B cell (primary cell): ENCODE data around the gene KIF3C. TPM values are rescaled to one million over a fixed set of nuclear protein-coding genes. Genes with fewer than 3 reads are reported as not detected.

ENCODE experiments used
- ATAC-seq: fragments of 200-7000 bp; cut with Tn5 transposase; one replicate; pipeline ENCODE4 v1.10.0; 2021; ENCODE audit warnings: low read depth, mild to moderate bottlenecking, moderate number of reproducible peaks, moderate library complexity
- CTCF ChIA-PET: fragments of 350-600 bp; sonication (Branson Sonifier 250); formaldehyde crosslinking; loops from one replicate; lab custom pipeline; 2021; ENCODE audit warnings: antibody characterized with exemption, inconsistent platforms; lab: Charles Lee
- POLR2A ChIA-PET: fragments of 350-600 bp; sonication (Branson Sonifier 250); formaldehyde crosslinking; loops from one replicate; lab custom pipeline; 2021; ENCODE audit warnings: antibody characterized with exemption; lab: Charles Lee
- DNase-seq: peaks from one replicate; pipeline ENCODE4 v3.0.0; 2013
- H2AFZ ChIP-seq: 2 replicates; pipeline ENCODE4 v1.6.1; 2012; ENCODE audit warnings: mild to moderate bottlenecking, low read depth, low read length; ENCODE audit not compliant: insufficient read depth, poor library complexity, severe bottlenecking
- H3K27ac ChIP-seq, 2 donors: 1 replicate in 1 of 2; 2 replicates in 1 of 2; pipeline ENCODE4 v1.5.1; 2012 to 2013; ENCODE audit warnings: low read length in 2 of 2, mild to moderate bottlenecking in 2 of 2, moderate library complexity in 1 of 2
- H3K27me3 ChIP-seq, 4 experiments: fragments of 200-600 bp in 1 of 4; sonication (generic) in 1 of 4; replicated peaks in 1 of 4; 1 replicate in 2 of 4; 2 replicates in 2 of 4; pipeline versions ENCODE4 v1.6.1 to v1.7.0; 2013 to 2016; ENCODE audit warnings: low read length in 3 of 4, mild to moderate bottlenecking in 2 of 4, mixed read lengths in 1 of 4, moderate library complexity in 1 of 4; ENCODE audit not compliant: insufficient read depth in 4 of 4, control insufficient read depth in 3 of 4; ENCODE audit errors: control extremely low read depth in 1 of 4
- H3K36me3 ChIP-seq, 2 experiments: replicated peaks in 1 of 2; 1 replicate in 1 of 2; 2 replicates in 1 of 2; pipeline versions ENCODE4 v1.6.1 to v1.7.1; 2013; ENCODE audit warnings: low read length in 1 of 2; ENCODE audit not compliant: insufficient read depth in 2 of 2, control insufficient read depth in 1 of 2; ENCODE audit errors: control extremely low read depth in 1 of 2, extremely low read depth in 1 of 2
- H3K4me1 ChIP-seq, 2 donors: fragments of 200-600 bp in 1 of 2; sonication (generic) in 1 of 2; 1 replicate in 1 of 2; 2 replicates in 1 of 2; pipeline versions ENCODE4 v1.5.1 to v1.6.1; 2013 to 2017; ENCODE audit warnings: low read length in 2 of 2; ENCODE audit not compliant: control insufficient read depth in 2 of 2, insufficient read depth in 2 of 2
- H3K4me2 ChIP-seq: replicated peaks from 2 replicates; pipeline ENCODE3; 2012; ENCODE audit warnings: mild to moderate bottlenecking, low read depth, low read length; ENCODE audit not compliant: poor library complexity, severe bottlenecking
- H3K4me3 ChIP-seq, 5 experiments: fragments of 200-600 bp in 1 of 5; sonication (generic) in 1 of 5; 1 replicate in 3 of 5; 2 replicates in 2 of 5; pipeline versions ENCODE4 v1.5.1 to v1.7.0; 2011 to 2016; ENCODE audit warnings: low read length in 4 of 5, mild to moderate bottlenecking in 4 of 5, low read depth in 2 of 5, control low read depth in 1 of 5, moderate library complexity in 1 of 5; ENCODE audit not compliant: insufficient read depth in 1 of 5; ENCODE audit errors: control extremely low read depth in 1 of 5, extremely low read depth in 1 of 5
- H3K79me2 ChIP-seq: fragments of 200-600 bp; sonication (generic); one replicate; pipeline ENCODE4 v1.6.0; 2016; ENCODE audit warnings: low read length; ENCODE audit not compliant: control insufficient read depth, insufficient read depth
- H3K9ac ChIP-seq: fragments of 200-600 bp; sonication (generic); 2 replicates; pipeline ENCODE4 v1.6.1; 2017; ENCODE audit warnings: mild to moderate bottlenecking, low read length, moderate library complexity
- H3K9me3 ChIP-seq, 3 donors: one replicate each; pipeline versions ENCODE4 v1.6.1 to v1.7.1; 2013; ENCODE audit warnings: low read length in 2 of 3; ENCODE audit not compliant: control insufficient read depth in 2 of 3, insufficient read depth in 1 of 3; ENCODE audit errors: control extremely low read depth in 1 of 3
- H4K20me1 ChIP-seq: 2 replicates; pipeline ENCODE4 v1.6.0; 2012; ENCODE audit warnings: mild to moderate bottlenecking, low read length; ENCODE audit not compliant: insufficient read depth, control insufficient read depth, poor library complexity, severe bottlenecking
- H3K27ac Mint-ChIP-seq: one replicate; pipeline ENCODE4 v1.8.0; 2021; ENCODE audit warnings: mixed read lengths
- H3K27me3 Mint-ChIP-seq: one replicate; pipeline ENCODE4 v1.8.0; 2021; ENCODE audit warnings: mixed read lengths
- H3K4me1 Mint-ChIP-seq: one replicate; pipeline ENCODE4 v1.8.0; 2021; ENCODE audit warnings: mixed read lengths
- H3K4me3 Mint-ChIP-seq: one replicate; pipeline ENCODE4 v1.8.0; 2021; ENCODE audit warnings: mixed read lengths
- H3K9me3 Mint-ChIP-seq: one replicate; pipeline ENCODE4 v1.8.0; 2022; ENCODE audit warnings: mixed read lengths; ENCODE audit not compliant: insufficient read depth
- CTCF ChIP-seq: fragments of 200-600 bp; IDR thresholded peaks from one replicate; pipeline ENCODE4 v1.8.0; 2022; ENCODE audit warnings: antibody characterized with exemption, mild to moderate bottlenecking
- EZH2 ChIP-seq: IDR thresholded peaks from 2 replicates; pipeline ENCODE4 v1.6.1; 2012; ENCODE audit warnings: borderline replicate concordance, low read depth, mild to moderate bottlenecking, moderate library complexity, low read length; ENCODE audit not compliant: insufficient read depth, poor library complexity, severe bottlenecking
- WGBS: methylation state at CpG from one replicate; pipeline ENCODE4 v1.1.5; 2013; ENCODE audit warnings: missing lambda C conversion rate; ENCODE audit not compliant: insufficient coverage; 5-methylcytosine and 5-hydroxymethylcytosine counted together
- intact Hi-C: fragments of 100-400 bp; cut with micrococcal nuclease; formaldehyde crosslinking; loops from one replicate; pipeline ENCODE4 v1.10.0; 2022
- polyA plus RNA-seq: library from polyadenylated mRNA; depleted of rRNA; stranded (reverse); fragments of >200 nt; gene quantifications from 2 replicates; pipeline ENCODE4 v1.2.3, GENCODE V29; 2012
- total RNA-seq, 2 donors: library from RNA; stranded (reverse); fragments of 120-200 nt in 1 of 2; gene quantifications; 1 replicate in 1 of 2; 2 replicates in 1 of 2; pipeline versions ENCODE4 v1.2.3 to v1.2.4, GENCODE V29; 2013 to 2022

KIF3C gene
- total and polyA plus RNA-seq, 2 donors (not counting 1 experiment from before 2014, with no cell fraction given): 0.84 to 4.0 TPM

- Histone ChIP-seq H3K4me2 (no peak overlapping the region), H3K27ac (no peak overlapping the region), H3K27me3 (no peaks in the 10 kb centered on the region), H3K79me2 (no peaks in the 10 kb centered on the region), H3K4me3 (no peak overlapping the region), H3K9me3 (no peaks in the 10 kb centered on the region), H3K9ac (no peak overlapping the region), H2AFZ (no peak overlapping the region), H3K36me3 (no peaks in the 10 kb centered on the region), H4K20me1 (no peaks in the 10 kb centered on the region), H3K4me1 (peaks cover 10 to 14% of the 10 kb centered on the region in 2 donors)
- intact Hi-C loops: no loop called here
- Mint-ChIP-seq H3K9me3 (no peaks in the 10 kb centered on the region), H3K4me3 (no peak overlapping the region), H3K27me3 (no peaks in the 10 kb centered on the region), H3K4me1 (peaks cover 8% of the 10 kb centered on the region), H3K27ac (no peak overlapping the region)
- TF ChIP-seq CTCF (no peak), EZH2 (no peak)
- DNase-seq: no peak
- 95% methylated on average over 10 of the region's 10 CpGs for WGBS
- no peak for ATAC-seq
- POLR2A ChIA-PET: no interaction called here
- CTCF ChIA-PET: interaction anchor here (2.3 kb wide), 1 partner anchor 10 kb away, joined by 7 read pairs; no protein-coding TSS in a partner anchor
Observed at GRCh38 chr2:25957743-25958142, 24.6 kb downstream of the KIF3C start.

GRCh38 chr2:25955869-25956535, 26.3 kb downstream of the KIF3C start:
- Histone ChIP-seq H3K36me3 (no peaks in the 10 kb centered on the region), H3K4me1 (peaks cover 3 to 6% of the 10 kb centered on the region in 2 donors), H3K4me2 (no peak overlapping the region), H3K79me2 (no peaks in the 10 kb centered on the region), H3K9me3 (no peaks in the 10 kb centered on the region), H3K27ac (no peak overlapping the region), H4K20me1 (no peaks in the 10 kb centered on the region), H3K27me3 (no peaks in the 10 kb centered on the region), H3K4me3 (no peak overlapping the region), H2AFZ (no peak overlapping the region), H3K9ac (no peak overlapping the region)
- Mint-ChIP-seq H3K4me1 (peaks cover 2% of the 10 kb centered on the region), H3K4me3 (no peak overlapping the region), H3K27ac (no peak overlapping the region), H3K27me3 (no peaks in the 10 kb centered on the region), H3K9me3 (no peaks in the 10 kb centered on the region)
- ChIA-PET POLR2A (no interaction called here), CTCF (no interaction called here)
- no peak for ATAC-seq
- WGBS: 82% methylated on average over 6 of the region's 7 CpGs
- no peak for TF ChIP-seq CTCF
- no peak for TF ChIP-seq EZH2
- DNase-seq: no peak
- intact Hi-C loops: no loop called here
